Measurements from ENCODE around the gene PPT2.

DNA sequence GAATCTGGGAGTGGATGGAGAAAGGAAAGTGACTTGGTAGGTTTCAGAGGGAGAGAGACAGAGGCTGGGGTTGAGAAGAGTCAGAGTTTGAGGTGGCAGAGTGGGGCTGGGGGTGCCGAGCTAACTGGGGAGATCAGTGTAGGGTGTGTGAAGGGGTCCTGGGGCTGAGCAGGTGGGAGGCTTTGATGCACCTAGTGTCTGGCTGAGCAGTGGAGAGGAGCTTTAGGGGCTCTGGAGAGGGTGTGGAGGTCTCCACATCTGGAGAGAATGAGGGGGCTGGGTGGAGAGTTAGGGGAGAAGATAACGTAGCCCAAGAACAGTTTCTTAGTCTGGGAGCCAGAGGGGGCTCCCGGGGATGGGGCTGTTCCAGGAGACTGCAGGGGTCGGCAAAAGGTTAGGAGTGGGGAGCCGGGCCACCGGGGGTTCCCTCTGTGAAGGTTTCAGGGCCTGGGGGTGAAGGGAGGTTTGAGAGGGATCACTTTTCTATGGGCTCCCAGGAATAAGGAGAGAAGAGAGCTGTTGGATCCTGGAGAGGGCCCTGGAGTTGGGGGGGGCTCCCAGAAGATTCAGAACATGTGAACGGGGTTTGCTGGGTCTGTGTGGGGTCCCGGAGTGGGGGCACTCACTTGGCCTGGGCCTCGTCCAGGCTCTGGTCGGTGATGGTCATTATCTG lies 35.3 kb downstream of the PPT2 start:
- no peak for TF ChIP-seq CTCF (conservative IDR thresholded peaks at IDR 0.05; ENCODE audit: low read length)
- TF ChIP-seq EZH2phosphoT487 (IDR thresholded peaks at IDR 0.05; ENCODE audit: borderline replicate concordance): no peak
